AG04450 (cell line): ENCODE measurements around the gene PHRF1. TPM values are rescaled to one million over a fixed set of nuclear protein-coding genes. Genes with fewer than 3 reads are reported as not detected.
A peak's percentile ranks its signal among the peaks of the same experiment; 100 is the strongest.

Source experiments
- CTCF ChIA-PET: fragments of 300-600, 350-600 bp; formaldehyde crosslinking; extraction: SDS; loops from one replicate; lab custom pipeline; 2022; ENCODE audit warnings: antibody characterized with exemption, inconsistent platforms; lab: Charles Lee
- POLR2A ChIA-PET: fragments of 350-600 bp; formaldehyde crosslinking; extraction: SDS; loops from one replicate; lab custom pipeline; 2021; ENCODE audit warnings: antibody characterized with exemption, inconsistent platforms; lab: Yijun Ruan, JAX
- DNase-seq: peaks from one replicate; pipeline ENCODE4 v3.0.0-alpha.2; 2011; ENCODE audit warnings: low read depth, low spot score
- H3K27ac ChIP-seq: one replicate; pipeline ENCODE4 v1.5.1; 2012; ENCODE audit warnings: low read depth, low read length, control low read depth
- H3K27me3 ChIP-seq: one replicate; pipeline ENCODE4 v1.6.0; 2012; ENCODE audit warnings: low read length; ENCODE audit not compliant: control insufficient read depth, insufficient read depth
- H3K4me3 ChIP-seq: 2 replicates; pipeline ENCODE4 v1.5.1; 2011; ENCODE audit warnings: mild to moderate bottlenecking, low read depth, low read length, control low read depth
- H3K9me3 ChIP-seq: 2 replicates; pipeline ENCODE4 v1.5.1; 2012; ENCODE audit warnings: low read length; ENCODE audit not compliant: control insufficient read depth, insufficient read depth
- polyA plus RNA-seq: library from polyadenylated mRNA; depleted of rRNA; stranded (reverse); fragments of >200 nt; gene quantifications from 2 replicates; pipeline ENCODE4 v1.2.3, GENCODE V29; 2011
- TF ChIP-seq, protein P1 (sequence below): IDR thresholded peaks from 2 replicates; pipeline ENCODE4 v1.5.1; 2011; ENCODE audit warnings: low read depth, low read length, control low read depth, inconsistent platforms

PHRF1 gene
- polyA plus RNA-seq, 1 experiment = 7.3 TPM

DNA sequence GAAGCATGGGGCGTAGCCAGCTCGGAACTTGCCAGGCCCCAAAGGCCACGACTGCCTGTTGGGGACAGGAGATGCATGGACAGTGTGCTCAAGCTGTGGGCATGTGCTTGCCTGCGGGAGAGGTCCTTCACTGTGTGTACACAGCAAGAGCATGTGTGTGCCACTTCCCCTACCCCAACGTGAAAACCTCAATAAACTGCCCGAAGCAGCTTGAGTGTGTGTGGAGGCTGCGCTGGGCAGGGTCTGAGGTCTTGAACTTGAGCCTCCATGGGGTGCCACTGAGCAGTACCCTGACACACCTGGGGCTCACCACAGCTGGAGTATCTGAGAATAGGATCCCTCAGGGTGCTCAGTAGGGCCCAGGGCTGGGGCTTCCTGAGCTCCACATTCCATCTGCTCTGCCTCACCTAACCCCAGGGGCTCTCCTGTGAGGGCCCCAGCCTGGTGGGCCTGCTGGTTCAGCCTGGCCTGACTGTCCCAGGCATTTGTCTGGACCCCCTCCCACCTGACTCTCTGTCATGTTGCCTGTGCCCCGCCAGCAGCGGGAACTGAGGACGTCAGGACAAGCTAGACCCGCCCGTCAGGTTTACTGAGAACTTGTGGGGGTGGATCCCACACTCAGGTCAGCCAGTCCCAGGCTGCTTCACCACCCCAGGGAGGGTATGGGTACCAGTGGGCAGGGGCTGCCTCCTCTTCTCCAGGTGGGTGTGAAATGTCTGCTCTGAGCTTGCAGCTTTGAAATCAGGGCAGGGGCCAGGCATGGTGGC, 12.3 kb upstream of the PHRF1 start:
- Histone ChIP-seq H3K27ac (no peak overlapping the region), H3K27me3 (peaks cover 5% of the 10 kb centered on the region), H3K9me3 (no peaks in the 10 kb centered on the region; the same call in 1 of the 2 replicates), H3K4me3 (no peak overlapping the region)
- TF ChIP-seq, protein P1, sequence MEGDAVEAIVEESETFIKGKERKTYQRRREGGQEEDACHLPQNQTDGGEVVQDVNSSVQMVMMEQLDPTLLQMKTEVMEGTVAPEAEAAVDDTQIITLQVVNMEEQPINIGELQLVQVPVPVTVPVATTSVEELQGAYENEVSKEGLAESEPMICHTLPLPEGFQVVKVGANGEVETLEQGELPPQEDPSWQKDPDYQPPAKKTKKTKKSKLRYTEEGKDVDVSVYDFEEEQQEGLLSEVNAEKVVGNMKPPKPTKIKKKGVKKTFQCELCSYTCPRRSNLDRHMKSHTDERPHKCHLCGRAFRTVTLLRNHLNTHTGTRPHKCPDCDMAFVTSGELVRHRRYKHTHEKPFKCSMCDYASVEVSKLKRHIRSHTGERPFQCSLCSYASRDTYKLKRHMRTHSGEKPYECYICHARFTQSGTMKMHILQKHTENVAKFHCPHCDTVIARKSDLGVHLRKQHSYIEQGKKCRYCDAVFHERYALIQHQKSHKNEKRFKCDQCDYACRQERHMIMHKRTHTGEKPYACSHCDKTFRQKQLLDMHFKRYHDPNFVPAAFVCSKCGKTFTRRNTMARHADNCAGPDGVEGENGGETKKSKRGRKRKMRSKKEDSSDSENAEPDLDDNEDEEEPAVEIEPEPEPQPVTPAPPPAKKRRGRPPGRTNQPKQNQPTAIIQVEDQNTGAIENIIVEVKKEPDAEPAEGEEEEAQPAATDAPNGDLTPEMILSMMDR = no peak
- CTCF ChIA-PET = no interaction called here
- no peak for DNase-seq
- POLR2A ChIA-PET = no interaction called here

DNA sequence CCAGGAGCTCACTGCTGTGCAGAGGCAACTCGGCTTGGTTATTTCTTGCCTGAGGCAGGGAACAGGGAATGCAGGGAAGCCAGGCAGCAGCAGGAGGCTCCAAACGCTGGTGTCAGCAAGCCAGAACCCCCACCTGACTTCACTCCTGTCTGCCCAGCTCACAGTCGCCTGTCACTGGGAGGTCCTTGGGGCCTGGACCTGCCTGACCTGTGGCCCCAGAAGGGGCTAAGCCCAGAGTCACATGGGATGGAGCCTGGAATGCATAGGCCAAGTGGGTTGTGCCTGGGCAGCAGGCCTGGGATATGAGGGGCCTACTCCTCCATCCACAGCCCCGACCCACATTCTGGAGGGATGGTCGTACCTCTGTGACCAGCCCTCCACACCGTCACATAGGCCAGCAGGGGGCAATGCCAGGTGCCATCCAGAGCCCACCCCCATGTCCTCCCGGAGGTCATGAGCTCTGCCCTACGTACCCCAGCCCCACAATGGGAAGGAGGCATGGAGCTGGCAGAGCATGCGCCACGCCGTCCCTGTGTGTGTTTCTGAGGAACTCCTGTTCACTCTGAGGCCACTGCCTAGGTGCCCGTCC, 10.3 kb upstream of the PHRF1 start:
- Histone ChIP-seq H3K27me3 (no peaks in the 10 kb centered on the region), H3K27ac (no peak overlapping the region), H3K4me3 (no peak overlapping the region), H3K9me3 (no peaks in the 10 kb centered on the region; the same call in 1 of the 2 replicates)
- ChIA-PET POLR2A (no interaction called here), CTCF (interaction anchor here (0.6 kb wide), 1 partner anchor 1003 kb away, joined by 3 read pairs; no protein-coding TSS in a partner anchor)
- TF ChIP-seq, protein P1 = no peak
- no peak for DNase-seq

DNA sequence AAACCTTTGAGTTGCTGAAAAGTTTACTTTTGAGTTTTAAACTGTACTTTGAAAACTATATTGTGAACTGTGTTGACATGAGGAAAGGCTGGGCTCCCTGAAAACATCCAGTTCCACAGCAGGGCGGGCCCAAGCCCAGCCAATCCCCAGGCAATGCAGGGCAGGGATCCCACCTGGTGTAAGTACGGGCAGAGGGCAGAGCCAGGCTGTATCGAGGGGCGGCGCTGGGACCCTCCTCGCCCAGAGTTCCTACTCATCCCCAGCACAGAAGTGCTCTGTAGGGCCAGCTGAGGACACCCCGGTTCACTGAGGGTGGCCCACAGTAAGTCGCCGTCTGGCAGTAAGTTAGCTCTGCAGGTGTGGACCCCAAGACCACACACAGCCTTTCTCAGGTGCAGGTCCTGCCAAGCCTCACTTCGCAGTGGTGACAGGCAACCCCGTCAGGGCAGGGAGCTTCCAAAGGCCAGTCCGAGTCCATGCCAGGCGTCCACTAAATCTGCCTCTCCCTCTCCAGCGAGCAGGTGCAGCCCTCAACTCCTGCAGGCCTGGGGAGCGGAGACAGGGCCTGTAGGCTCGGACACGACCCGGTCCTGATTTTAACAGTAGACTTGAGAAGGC, 9.2 kb upstream of the PHRF1 start:
- ChIA-PET CTCF (no interaction called here), POLR2A (interaction anchor here (1.1 kb wide), 2 partner anchors 9 to 11 kb away, joined by 3 read pairs; no protein-coding TSS in a partner anchor)
- H3K27me3 ChIP-seq = no peaks in the 10 kb centered on the region
- peak overlapping the region; percentile 70 for H3K4me3 ChIP-seq
- H3K27ac ChIP-seq = no peak overlapping the region
- TF ChIP-seq, protein P1 = no peak
- DNase-seq = no peak
- H3K9me3 ChIP-seq = no peaks in the 10 kb centered on the region; the same call in 1 of the 2 replicates

DNA sequence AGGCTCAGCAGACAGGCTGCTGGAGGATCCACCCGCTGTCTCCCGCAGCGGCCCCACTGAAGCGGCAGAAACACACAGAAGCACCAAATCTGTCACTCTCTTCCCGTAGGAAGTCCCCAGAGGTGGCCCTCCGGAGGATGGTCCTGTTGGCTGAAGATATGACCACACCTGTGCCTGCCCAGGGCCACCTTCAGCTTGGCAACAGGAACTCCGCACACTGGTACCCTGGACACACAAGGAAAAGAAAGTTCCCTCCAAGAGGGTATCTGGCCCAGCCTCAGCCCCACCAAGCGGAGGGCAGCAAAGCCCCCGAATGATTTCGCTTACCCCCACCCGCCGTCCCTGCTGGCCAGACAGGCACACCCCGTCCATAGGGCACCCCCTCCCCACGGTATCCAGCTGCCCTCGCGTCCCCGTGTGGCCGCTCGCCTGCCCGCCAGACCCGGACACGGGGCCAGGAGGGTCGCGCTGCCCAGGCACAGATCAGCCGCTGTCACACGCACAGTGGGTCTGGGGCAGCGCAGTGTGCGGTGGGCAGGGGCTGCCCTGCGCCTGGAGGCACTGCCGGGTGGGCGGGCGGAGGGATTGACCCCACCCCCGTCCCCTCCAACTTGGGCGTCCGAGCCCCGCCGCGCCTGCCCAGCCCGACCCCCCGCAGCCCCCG, 8.5 kb upstream of the PHRF1 start:
- DNase-seq = no peak
- Histone ChIP-seq H3K27ac (no peak overlapping the region), H3K27me3 (no peaks in the 10 kb centered on the region), H3K4me3 (peak overlapping the region; percentile 70), H3K9me3 (no peaks in the 10 kb centered on the region; the same call in 1 of the 2 replicates)
- CTCF ChIA-PET = no interaction called here
- TF ChIP-seq, protein P1 = no peak
- POLR2A ChIA-PET = interaction anchor here (1.1 kb wide), 2 partner anchors 8 to 12 kb away, joined by 3 read pairs; no protein-coding TSS in a partner anchor
